ENCODE data around the gene KCP. TPM values are rescaled to one million over a fixed set of nuclear protein-coding genes. Genes with fewer than 3 reads are reported as not detected.

Gene KCP
- total and polyA plus RNA-seq, 8 donors: 0.08 to 0.95 (median 0.35) TPM

DNA sequence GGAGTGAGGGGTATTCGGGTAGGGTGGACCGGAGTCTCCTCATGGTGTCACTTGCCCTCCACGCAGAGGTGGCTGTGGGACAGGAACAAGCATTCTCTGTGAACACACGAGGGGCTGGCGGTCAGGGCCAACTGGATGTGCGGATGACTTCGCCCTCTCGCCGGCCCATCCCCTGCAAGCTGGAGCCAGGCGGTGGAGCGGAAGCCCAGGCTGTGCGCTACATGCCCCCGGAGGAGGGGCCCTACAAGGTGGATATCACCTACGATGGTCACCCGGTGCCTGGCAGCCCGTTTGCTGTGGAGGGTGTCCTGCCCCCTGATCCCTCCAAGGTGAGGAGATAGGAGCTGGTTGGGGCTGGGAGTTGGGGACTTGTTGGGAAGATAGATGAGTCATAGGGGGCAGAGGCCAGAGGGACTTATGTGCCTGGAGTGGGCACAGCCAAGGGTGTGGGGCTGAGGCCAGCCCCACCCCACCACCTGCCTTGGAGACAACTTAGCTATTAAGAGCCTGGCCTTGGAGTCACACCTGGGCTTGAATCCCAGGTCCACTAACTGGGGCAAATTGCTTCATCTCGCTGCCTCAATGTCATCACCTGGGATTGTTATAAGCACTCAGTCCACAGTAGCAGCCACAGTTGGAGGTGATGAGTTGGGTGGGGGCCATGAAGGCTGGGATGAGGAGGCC lies 66.4 kb downstream of the KCP start:
- peak in 2 of 6 donors; percentile 11 to 48 for DNase-seq
- intact Hi-C loops (cut with DNase I): no loop called here
- no peak for ATAC-seq
- no peak for FAIRE-seq
- Histone ChIP-seq H3K4me1 (no peaks in the 10 kb centered on the region), H3K9me3 (no peaks in the 10 kb centered on the region), H3K4me3 (no peak overlapping the region), H3K27me3 (no peaks in the 10 kb centered on the region), H3K36me3 (no peaks in the 10 kb centered on the region), H3K27ac (no peak overlapping the region)
- WGBS, 2 donors: 84 to 92% methylated on average over 17 of the region's 17 CpGs
- TF ChIP-seq, protein P1, sequence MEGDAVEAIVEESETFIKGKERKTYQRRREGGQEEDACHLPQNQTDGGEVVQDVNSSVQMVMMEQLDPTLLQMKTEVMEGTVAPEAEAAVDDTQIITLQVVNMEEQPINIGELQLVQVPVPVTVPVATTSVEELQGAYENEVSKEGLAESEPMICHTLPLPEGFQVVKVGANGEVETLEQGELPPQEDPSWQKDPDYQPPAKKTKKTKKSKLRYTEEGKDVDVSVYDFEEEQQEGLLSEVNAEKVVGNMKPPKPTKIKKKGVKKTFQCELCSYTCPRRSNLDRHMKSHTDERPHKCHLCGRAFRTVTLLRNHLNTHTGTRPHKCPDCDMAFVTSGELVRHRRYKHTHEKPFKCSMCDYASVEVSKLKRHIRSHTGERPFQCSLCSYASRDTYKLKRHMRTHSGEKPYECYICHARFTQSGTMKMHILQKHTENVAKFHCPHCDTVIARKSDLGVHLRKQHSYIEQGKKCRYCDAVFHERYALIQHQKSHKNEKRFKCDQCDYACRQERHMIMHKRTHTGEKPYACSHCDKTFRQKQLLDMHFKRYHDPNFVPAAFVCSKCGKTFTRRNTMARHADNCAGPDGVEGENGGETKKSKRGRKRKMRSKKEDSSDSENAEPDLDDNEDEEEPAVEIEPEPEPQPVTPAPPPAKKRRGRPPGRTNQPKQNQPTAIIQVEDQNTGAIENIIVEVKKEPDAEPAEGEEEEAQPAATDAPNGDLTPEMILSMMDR (IDR thresholded peaks at IDR 0.05): no peak

DNA sequence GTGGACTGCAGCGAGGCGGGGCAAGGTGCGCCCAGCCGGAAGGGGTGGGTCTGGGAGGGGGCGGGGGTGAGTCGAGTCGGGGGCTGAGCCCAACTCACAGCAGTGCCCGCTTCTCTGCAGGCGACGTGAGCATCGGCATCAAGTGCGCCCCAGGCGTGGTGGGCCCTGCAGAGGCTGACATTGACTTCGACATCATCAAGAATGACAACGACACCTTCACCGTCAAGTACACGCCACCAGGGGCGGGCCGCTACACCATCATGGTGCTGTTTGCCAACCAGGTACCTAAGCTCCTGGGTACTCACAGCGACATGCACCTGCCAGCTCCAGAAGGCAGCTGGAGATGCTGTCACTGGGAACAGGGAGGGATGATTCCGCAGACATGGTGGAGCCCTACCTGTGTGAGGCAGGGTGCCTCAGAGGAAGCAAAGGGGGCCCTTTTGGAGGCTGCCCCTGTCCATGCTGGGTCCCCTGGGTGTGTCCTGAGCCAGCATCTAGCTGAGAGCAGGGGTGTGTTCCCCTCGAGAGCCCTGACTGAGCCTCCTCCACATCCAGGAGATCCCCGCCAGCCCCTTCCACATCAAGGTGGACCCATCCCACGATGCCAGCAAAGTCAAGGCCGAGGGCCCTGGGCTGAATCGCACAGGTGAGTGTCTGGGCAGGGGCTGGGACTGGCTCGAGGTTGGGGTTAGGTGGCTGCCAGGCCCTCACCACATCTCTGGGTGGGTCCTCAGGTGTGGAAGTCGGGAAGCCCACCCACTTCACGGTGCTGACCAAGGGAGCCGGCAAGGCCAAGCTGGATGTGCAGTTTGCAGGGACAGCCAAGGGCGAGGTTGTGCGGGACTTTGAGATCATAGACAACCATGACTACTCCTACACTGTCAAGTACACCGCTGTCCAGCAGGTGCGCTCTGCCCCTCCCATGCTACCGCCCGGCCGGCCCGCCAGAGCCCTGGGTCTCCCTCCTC lies 67.6 kb downstream of the KCP start:
- Histone ChIP-seq H3K9me3 (no peaks in the 10 kb centered on the region), H3K4me3 (no peak overlapping the region), H3K4me1 (no peaks in the 10 kb centered on the region), H3K36me3 (no peaks in the 10 kb centered on the region), H3K27me3 (no peaks in the 10 kb centered on the region), H3K27ac (no peak overlapping the region)
- TF ChIP-seq, protein P1 (IDR thresholded peaks at IDR 0.05): no peak
- FAIRE-seq: no peak
- 79 to 90% methylated on average over 38 of the region's 38 CpGs for WGBS, 2 donors
- peak in 1 of 6 donors; percentile 68 for DNase-seq
- ATAC-seq: no peak
- intact Hi-C loops (cut with DNase I): no loop called here

DNA sequence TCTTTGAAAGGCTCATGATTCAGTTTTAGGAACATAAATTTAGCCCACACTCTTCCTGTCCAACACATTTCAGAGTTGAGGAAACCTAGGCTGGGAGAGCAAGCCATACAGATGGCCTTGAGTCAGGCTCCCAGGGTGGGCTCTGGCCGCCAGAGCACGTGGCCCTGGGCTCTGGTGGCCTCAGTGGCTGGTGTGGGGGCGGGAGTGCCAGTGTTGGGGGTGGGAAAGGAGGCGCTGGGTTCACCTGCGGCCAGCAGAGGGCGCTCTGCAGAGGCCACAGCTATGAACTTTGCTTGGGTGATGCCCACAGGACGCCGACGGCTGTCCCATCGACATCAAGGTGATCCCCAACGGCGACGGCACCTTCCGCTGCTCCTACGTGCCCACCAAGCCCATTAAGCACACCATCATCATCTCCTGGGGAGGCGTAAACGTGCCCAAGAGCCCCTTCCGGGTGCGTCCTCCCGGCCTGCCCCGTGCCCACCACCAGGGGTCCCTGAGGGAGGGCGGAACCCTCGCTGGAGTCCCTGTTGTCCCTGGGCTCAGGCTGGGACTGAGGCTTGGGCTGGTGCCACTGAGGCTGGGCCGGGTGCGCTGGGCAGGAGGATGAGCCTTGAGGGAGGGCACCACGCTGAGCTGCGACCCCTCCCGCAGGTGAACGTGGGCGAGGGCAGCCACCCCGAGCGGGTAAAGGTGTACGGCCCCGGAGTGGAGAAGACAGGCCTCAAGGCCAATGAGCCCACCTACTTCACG lies 68.4 kb downstream of the KCP start:
- Histone ChIP-seq H3K36me3 (no peaks in the 10 kb centered on the region), H3K9me3 (no peaks in the 10 kb centered on the region), H3K4me1 (no peaks in the 10 kb centered on the region), H3K27ac (no peak overlapping the region), H3K27me3 (no peaks in the 10 kb centered on the region), H3K4me3 (no peak overlapping the region)
- intact Hi-C loops (cut with DNase I): no loop called here
- DNase-seq (peak in 4 of 6 donors; percentile 49 to 80 (median 64)), ATAC-seq (peak in 3 of 4 donors; percentile 81 to 91 (median 83)), FAIRE-seq (no peak)
- 29 to 36% methylated on average over 33 to 35 of the region's 35 CpGs for WGBS, 2 donors
- TF ChIP-seq, protein P1 (IDR thresholded peaks at IDR 0.05): peak; percentile 58 to 76 (median 74)

DNA sequence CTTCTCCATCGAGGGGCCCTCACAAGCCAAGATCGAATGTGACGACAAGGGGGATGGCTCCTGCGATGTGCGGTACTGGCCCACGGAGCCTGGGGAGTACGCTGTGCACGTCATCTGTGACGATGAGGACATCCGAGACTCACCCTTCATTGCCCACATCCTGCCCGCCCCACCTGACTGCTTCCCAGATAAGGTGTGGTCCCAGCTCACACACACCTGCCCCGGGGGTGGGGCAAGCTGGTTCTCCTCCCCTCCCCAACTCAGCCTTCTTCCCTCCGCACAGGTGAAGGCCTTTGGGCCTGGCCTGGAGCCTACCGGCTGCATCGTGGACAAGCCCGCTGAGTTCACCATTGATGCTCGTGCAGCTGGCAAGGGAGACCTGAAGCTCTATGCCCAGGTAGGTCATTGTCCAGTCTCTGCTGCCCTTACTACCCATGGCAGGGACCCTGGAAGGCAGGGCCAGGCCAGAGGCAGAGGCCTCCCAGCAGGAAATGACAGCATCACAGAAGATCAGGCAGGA lies 69.3 kb downstream of the KCP start:
- 78 to 82% methylated on average over 14 to 17 of the region's 17 CpGs for WGBS, 2 donors
- intact Hi-C loops (cut with DNase I): no loop called here
- no peaks in the 10 kb centered on the region for H3K36me3 ChIP-seq
- no peaks in the 10 kb centered on the region for H3K4me1 ChIP-seq
- no peaks in the 10 kb centered on the region for H3K9me3 ChIP-seq
- DNase-seq (no peak), FAIRE-seq (no peak), ATAC-seq (no peak)
- TF ChIP-seq, protein P1 (IDR thresholded peaks at IDR 0.05): no peak
- no peaks in the 10 kb centered on the region for H3K27me3 ChIP-seq
- H3K4me3 ChIP-seq: no peak overlapping the region
- H3K27ac ChIP-seq: no peak overlapping the region

Measured in pancreas (tissue), 10 donors.